HG03066 (cell line): ENCODE data around the gene RGS12.

Experiments
- ATAC-seq: cut with Tn5 transposase; IDR thresholded peaks from one replicate; pipeline ENCODE4 v1.9.1; 2021; ENCODE audit warnings: low read depth; ENCODE audit not compliant: unreplicated experiment

RGS12 gene, protein sequence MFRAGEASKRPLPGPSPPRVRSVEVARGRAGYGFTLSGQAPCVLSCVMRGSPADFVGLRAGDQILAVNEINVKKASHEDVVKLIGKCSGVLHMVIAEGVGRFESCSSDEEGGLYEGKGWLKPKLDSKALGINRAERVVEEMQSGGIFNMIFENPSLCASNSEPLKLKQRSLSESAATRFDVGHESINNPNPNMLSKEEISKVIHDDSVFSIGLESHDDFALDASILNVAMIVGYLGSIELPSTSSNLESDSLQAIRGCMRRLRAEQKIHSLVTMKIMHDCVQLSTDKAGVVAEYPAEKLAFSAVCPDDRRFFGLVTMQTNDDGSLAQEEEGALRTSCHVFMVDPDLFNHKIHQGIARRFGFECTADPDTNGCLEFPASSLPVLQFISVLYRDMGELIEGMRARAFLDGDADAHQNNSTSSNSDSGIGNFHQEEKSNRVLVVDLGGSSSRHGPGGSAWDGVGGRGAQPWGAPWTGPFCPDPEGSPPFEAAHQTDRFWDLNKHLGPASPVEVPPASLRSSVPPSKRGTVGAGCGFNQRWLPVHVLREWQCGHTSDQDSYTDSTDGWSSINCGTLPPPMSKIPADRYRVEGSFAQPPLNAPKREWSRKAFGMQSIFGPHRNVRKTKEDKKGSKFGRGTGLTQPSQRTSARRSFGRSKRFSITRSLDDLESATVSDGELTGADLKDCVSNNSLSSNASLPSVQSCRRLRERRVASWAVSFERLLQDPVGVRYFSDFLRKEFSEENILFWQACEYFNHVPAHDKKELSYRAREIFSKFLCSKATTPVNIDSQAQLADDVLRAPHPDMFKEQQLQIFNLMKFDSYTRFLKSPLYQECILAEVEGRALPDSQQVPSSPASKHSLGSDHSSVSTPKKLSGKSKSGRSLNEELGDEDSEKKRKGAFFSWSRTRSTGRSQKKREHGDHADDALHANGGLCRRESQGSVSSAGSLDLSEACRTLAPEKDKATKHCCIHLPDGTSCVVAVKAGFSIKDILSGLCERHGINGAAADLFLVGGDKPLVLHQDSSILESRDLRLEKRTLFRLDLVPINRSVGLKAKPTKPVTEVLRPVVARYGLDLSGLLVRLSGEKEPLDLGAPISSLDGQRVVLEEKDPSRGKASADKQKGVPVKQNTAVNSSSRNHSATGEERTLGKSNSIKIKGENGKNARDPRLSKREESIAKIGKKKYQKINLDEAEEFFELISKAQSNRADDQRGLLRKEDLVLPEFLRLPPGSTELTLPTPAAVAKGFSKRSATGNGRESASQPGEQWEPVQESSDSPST (N-terminal part only)

DNA sequence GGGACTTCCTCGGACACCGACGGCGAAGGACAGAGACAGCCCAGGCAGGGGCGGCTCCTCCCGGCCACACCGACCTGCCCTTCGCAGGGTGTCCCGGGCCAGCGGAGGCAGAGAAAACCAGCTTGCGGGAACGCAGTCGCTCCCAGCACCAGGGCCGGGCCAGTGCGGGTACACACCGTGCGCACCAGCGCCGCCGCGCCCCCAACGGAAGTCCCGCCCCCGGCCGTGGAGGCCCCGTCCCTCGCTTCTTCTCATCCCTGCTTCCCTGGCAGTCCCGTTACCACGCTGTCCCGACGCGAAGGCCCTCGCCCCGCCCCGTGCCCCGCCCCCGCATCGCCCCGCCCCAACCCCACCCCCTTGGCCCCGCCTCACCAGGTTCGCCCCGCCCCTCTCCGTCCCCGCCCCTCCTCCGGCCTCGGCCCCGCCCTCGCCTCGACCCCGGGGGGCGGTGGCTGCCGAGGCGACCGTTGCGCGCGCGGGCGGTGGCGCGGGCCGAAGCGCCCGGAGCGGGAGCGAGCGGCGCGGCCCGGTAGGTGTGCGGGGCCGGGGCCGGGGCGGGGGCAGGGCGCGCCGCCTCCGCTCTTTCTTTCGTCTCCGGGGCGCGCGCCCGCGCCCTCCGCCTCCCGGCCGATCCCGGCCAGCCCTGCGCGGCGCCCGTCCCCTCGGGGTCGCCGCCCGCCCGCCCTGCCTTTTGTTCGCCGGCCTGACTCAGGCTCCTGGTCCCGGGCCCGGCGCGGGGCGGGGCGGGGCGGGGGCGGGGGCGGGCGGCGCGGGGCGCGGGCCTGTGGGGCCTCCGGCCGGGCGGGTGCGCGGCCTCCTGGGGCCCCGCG lies at the start of gene RGS12:
TSS of gene RGS12 (plus strand) at position 451 of the 830 bp plus-strand sequence. CDS start 23,150 bp downstream, outside the sequence.
- ATAC-seq, result peak; percentile 89

DNA sequence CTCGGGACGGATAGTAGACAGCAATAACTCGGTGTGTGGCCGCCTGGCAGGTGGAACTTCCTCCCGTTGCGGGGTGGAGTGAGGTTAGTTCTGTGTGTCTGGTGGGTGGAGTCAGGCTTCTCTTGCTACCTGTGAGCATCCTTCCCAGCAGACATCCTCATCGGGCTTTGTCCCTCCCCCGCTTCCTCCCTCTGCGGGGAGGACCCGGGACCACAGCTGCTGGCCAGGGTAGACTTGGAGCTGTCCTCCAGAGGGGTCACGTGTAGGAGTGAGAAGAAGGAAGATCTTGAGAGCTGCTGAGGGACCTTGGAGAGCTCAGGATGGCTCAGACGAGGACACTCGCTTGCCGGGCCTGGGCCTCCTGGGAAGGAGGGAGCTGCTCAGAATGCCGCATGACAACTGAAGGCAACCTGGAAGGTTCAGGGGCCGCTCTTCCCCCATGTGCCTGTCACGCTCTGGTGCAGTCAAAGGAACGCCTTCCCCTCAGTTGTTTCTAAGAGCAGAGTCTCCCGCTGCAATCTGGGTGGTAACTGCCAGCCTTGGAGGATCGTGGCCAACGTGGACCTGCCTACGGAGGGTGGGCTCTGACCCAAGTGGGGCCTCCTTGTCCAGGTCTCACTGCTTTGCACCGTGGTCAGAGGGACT lies 49.6 kb upstream of the RGS12 start:
- no peak for ATAC-seq

DNA sequence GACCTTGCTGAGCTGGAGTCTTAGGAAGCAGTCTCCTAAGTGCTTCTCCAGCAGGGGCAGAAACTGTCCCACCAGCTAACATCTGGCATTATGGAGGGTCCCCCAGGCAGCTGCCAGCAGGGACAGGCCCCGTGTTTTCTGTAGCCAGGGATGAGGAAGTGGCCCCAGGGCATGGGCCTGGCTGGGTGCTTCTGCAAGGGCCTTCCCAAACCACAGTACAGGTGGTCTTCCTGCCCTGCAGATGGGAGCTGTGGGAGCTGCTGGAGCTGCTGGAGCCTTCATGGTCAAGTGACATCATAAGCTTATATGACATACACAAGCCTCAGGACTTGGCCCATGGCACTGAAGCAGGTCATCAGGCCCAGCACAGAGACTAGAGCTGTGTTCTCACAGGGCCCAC lies 48.8 kb upstream of the RGS12 start:
- no peak for ATAC-seq

GRCh38 chr4:3244747-3245146 lies 48.1 kb upstream of the RGS12 start:
- ATAC-seq, result no peak

- no peak for ATAC-seq
Observed at GRCh38 chr4:3245676-3246075, 47.1 kb upstream of the RGS12 start.

DNA sequence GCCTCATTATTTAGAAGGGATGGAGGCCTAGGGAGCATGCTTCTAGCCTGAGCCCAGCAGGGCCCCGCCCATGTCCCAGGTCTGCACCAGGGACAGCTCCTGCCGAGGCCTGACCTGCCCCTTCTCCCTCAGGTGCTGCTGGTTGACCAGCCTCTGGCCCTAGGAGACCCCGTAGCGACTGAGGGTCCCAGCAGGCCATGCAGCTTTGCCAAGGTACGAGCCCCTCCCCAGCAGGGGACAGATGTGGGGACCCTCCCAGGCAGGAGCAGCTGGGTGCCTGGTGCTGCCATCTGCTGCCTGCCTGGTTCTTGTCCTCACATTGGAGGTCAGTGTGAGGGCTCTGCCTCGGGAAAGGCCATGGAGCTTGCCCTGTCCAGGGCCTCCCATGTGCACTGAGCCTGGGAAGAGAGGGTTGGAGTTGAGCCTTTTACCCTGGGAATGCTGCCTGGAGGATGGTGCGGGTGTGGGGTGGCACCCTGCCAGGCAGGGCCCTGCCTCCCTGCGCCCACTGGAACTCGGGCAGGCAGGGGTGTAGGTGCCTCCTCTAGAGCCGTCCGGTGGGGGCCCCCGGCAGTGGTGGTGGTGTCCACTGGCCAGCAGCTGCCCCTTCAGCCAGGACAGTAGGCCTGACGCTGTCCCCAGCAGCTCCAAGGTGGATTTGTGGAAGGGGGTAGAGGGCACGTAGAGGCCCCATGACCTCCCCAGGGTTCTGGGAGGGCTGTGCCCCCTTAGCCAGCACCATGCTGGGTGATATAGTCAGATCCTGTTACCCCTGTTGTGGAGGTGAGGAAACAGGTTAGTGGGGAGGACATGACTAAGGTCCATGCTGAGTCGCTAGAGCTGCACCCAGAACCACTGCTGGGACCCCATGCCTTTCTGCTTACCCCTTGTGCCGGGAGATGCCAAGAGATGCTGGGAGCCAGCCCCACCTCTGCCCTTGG lies 46.1 kb upstream of the RGS12 start:
- ATAC-seq, result no peak

DNA sequence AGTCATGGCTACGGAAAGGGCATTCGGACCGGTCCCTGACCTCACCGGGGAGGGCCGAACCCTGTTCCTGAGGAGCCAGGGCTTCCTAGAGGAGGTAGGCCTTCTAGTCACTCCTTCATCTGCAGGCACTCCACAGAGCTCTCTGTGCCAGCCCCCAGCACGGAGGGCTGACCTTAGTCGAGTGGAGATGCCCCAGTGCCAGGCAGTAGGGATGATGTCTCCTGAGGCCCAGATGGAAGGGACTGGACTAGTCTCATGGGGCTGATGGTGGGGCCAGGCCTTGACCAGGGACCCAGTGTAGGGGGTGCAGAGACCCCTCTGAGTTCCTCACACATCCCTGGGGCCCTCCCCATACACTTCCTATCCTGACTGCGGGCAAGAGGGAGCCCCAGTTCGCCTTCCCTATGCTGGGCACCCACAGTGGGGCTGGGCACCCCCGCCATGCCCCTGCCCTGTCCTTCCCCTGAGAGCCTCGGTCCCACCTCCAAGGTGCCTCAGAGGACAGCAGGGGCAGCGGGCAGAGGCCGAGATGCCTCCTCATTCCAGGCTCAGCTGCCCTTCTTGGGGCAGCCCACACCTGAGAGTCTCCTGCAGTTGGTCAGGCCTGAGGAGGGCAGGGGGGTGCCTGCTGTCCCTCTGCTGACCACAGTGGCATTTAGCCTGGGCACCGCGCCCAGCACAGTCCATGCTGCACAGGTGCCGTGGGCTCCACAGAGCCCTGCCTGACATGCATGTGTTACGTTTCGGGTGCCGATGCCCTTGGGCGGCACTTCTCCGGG lies 45.2 kb upstream of the RGS12 start:
- no peak for ATAC-seq

GRCh38 chr4:3248178-3248480 lies 44.7 kb upstream of the RGS12 start:
- ATAC-seq, result no peak

- ATAC-seq, result no peak
Observed at GRCh38 chr4:3248811-3249661, 43.8 kb upstream of the RGS12 start, which contains the start of gene MSANTD1. MSANTD1 (plus strand) TSS chr4:3249159; CDS start chr4:3249223, 64 bp downstream.

DNA sequence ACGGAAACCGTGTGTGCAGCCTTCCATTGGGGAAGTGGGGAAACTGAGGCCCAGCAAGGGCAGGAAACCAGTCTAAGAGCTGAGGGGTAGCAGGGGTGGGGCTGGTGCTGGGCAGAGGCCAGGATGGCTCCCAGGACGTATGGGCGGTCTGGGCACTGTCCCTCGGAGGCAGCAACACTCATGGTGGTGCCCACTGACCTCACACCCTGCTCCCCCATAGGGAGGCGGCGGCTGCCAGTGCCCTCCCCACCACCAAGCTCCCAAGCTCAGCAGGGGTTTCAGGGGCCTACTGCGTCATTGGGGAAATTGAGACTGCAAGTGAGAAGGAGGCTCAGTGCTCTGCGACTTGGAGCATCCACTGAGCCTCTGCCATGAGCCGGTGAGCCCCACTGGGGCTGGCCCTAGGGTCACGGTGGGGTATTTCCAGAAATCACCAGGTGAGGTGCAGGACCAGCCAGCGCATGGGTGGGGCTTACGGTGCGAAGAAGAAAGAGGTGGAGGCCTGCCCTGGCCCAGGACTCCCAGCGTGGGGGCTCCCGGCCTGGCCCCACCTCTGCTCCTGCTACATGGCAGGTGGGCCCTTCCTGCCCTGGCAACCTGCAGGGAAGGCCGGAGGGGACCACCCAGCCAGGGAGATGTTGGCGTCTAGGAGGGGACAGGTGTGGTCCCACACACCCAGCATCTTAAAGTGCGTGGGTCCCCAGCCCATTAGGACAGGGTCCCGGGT lies 42.9 kb upstream of the RGS12 start:
- no peak for ATAC-seq

- no peak for ATAC-seq
Observed at GRCh38 chr4:3250438-3250955, 42.3 kb upstream of the RGS12 start.

DNA sequence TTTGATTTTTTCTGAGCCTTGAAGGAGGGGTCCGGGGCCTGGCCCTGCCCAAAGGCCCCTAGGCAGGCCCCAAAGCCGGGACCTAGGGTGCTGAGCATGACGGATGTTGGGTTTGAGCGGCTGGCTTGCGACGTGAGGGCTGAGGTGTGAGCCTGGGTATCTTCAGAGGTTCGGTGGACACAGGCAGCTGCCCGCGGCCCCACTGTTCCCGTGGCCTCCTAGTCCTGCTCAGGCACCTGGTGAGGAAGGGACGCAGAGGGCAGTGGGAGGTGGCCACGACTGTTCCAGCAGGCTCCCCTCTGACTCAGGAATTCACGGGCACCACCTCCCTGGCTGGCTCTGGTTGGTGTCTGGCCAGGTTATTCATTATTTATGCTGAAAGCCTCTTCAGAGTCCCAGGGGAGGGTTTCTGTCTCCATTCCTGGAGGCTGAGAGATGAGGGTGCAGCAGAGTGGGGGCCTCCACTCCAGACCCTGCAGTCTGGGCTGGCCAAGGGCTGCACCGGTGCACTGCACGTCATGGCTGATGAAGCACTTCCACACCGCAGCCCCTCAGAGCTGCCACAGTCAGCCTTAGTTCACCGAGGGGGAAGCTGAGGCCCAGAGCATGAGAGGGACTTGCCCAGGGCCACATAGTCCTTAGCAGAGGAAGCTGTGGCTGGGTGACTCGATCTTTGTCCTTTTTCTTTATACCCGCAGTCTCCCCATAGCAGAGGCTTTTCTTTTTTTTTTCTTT lies 41.7 kb upstream of the RGS12 start:
- no peak for ATAC-seq

DNA sequence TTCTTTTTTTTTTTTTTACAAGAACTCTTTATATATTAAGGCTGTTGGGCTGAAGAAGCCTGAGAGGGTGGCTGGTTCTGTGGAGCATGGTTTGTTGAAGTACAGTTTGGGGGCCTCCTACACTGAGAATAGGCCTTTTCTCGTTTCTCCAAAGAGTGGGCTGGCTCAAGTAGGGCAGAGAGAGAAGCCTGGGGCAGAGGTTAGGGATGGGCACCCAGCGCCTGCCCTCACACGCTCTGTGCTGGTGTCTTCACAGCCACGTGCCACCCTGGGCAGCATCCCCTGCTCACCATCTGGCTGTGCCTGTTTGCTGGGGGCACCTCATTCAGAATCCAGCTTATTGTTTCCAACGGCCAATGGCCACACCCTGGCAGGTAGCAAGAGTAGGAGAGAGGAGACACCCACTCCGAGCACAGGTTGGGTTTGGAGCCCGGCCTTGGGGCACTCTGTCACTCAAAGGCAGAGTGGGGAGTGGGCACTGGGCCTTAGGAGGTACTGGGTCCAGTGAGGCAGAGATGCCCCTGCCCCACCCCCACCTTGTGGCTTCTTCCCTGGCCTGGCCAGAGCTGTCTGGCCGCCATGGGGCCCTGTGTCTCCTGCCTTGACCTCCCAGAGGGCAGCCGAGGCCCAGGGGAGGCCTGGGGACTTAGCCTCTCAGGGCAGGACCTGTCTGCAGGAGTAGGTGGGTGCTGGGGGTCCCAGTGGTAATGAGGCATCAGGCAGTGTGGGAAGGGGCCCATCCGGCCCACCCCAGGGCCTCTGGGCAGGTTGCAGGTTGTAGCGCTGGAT lies 40.9 kb upstream of the RGS12 start:
- no peak for ATAC-seq

- ATAC-seq, result no peak
Observed at GRCh38 chr4:3252480-3252828, 40.4 kb upstream of the RGS12 start.
